H9 (cell line): ENCODE measurements around the gene CASQ1. TPM values are rescaled to one million over a fixed set of nuclear protein-coding genes. Genes with fewer than 3 reads are reported as not detected.
A peak's percentile ranks its signal among the peaks of the same experiment; 100 is the strongest.

Experiments
- DNase-seq: peaks from one replicate; pipeline ENCODE4 v3.0.0-alpha.2; 2017
- H2AFZ ChIP-seq: one replicate; pipeline ENCODE4 v1.6.1; 2013; ENCODE audit warnings: mild to moderate bottlenecking, low read length, control low read depth, moderate library complexity
- H2AK5ac ChIP-seq: 2 replicates; pipeline ENCODE4 v1.6.1; 2013; ENCODE audit warnings: low read length, control low read depth, mixed read lengths; ENCODE audit not compliant: insufficient read length
- H2BK120ac ChIP-seq: one replicate; pipeline ENCODE4 v1.6.1; 2013; ENCODE audit warnings: low read depth, mild to moderate bottlenecking, low read length, control low read depth, inconsistent platforms; ENCODE audit not compliant: poor library complexity, severe bottlenecking
- H2BK12ac ChIP-seq: 2 replicates; pipeline ENCODE4 v1.6.1; 2013; ENCODE audit warnings: low read length, control low read depth, mixed read lengths, low read depth; ENCODE audit not compliant: insufficient read length
- H2BK15ac ChIP-seq: 2 replicates; pipeline ENCODE4 v1.6.1; 2013; ENCODE audit warnings: low read depth, low read length, control low read depth
- H2BK20ac ChIP-seq: one replicate; pipeline ENCODE4 v1.6.1; 2013; ENCODE audit warnings: low read depth, mild to moderate bottlenecking, low read length, control low read depth, inconsistent platforms; ENCODE audit not compliant: poor library complexity, severe bottlenecking
- H2BK5ac ChIP-seq: 2 replicates; pipeline ENCODE4 v1.6.1; 2013; ENCODE audit warnings: low read length, control low read depth, mixed read lengths; ENCODE audit not compliant: insufficient read length
- H3K14ac ChIP-seq: 2 replicates; pipeline ENCODE4 v1.6.1; 2013; ENCODE audit warnings: low read length, control low read depth; ENCODE audit not compliant: insufficient read depth
- H3K18ac ChIP-seq: 2 replicates; pipeline ENCODE4 v1.6.1; 2013; ENCODE audit warnings: low read depth, mild to moderate bottlenecking, mixed read lengths, low read length, control low read depth; ENCODE audit not compliant: insufficient read length
- H3K23ac ChIP-seq: 2 replicates; pipeline ENCODE4 v1.6.1; 2013; ENCODE audit warnings: low read length, control low read depth, mixed read lengths, low read depth; ENCODE audit not compliant: insufficient read length
- H3K23me2 ChIP-seq: 2 replicates; pipeline ENCODE4 v1.6.1; 2013; ENCODE audit warnings: low read depth, mild to moderate bottlenecking, mixed read lengths, low read length, control low read depth; ENCODE audit not compliant: insufficient read length, poor library complexity, severe bottlenecking
- H3K27ac ChIP-seq: 2 replicates; pipeline ENCODE4 v1.5.1; 2013; ENCODE audit warnings: low read length, control low read depth, mixed read lengths, low read depth; ENCODE audit not compliant: insufficient read length
- H3K27me3 ChIP-seq: 2 replicates; pipeline ENCODE4 v1.6.1; 2013; ENCODE audit warnings: low read length, control low read depth, inconsistent platforms; ENCODE audit not compliant: insufficient read depth
- H3K4ac ChIP-seq: 2 replicates; pipeline ENCODE4 v1.6.1; 2013; ENCODE audit warnings: low read depth, mild to moderate bottlenecking, control low read depth, inconsistent platforms, low read length, moderate library complexity
- H3K4me1 ChIP-seq: 2 replicates; pipeline ENCODE4 v1.6.1; 2013; ENCODE audit warnings: low read length, control low read depth, inconsistent platforms; ENCODE audit not compliant: insufficient read depth
- H3K4me2 ChIP-seq: 2 replicates; pipeline ENCODE4 v1.6.1; 2013; ENCODE audit warnings: low read length, control low read depth, mixed read lengths; ENCODE audit not compliant: insufficient read length, insufficient read depth
- H3K56ac ChIP-seq: 2 replicates; pipeline ENCODE4 v1.6.1; 2013; ENCODE audit warnings: low read depth, mild to moderate bottlenecking, mixed read lengths, low read length, control low read depth; ENCODE audit not compliant: insufficient read length
- H3K79me1 ChIP-seq: 2 replicates; pipeline ENCODE4 v1.6.1; 2013; ENCODE audit warnings: low read depth, mild to moderate bottlenecking, moderate library complexity, low read length, control low read depth, inconsistent platforms; ENCODE audit not compliant: insufficient read depth, poor library complexity, severe bottlenecking
- H3K79me2 ChIP-seq: 2 replicates; pipeline ENCODE4 v1.6.1; 2013; ENCODE audit warnings: low read length, control low read depth, inconsistent platforms; ENCODE audit not compliant: insufficient read depth
- H3K9ac ChIP-seq: 2 replicates; pipeline ENCODE4 v1.6.1; 2013; ENCODE audit warnings: low read length, control low read depth, mixed read lengths; ENCODE audit not compliant: insufficient read length; ENCODE audit errors: extremely low read depth
- H3K9me3 ChIP-seq: one replicate; pipeline ENCODE4 v1.6.1; 2013; ENCODE audit warnings: low read depth, low read length, inconsistent platforms; ENCODE audit not compliant: control insufficient read depth
- H3T11ph ChIP-seq: one replicate; pipeline ENCODE4 v1.6.1; 2013; ENCODE audit warnings: mild to moderate bottlenecking, low read length, control low read depth, inconsistent platforms
- H4K20me1 ChIP-seq: one replicate; pipeline ENCODE4 v1.6.1; 2013; ENCODE audit not compliant: control insufficient read depth, insufficient read length, insufficient read depth
- H4K5ac ChIP-seq: 2 replicates; pipeline ENCODE4 v1.6.1; 2013; ENCODE audit warnings: low read depth, mild to moderate bottlenecking, mixed read lengths, low read length, control low read depth; ENCODE audit not compliant: insufficient read length
- H4K8ac ChIP-seq: replicated peaks from 2 replicates; pipeline ENCODE4 v1.6.1; 2013; ENCODE audit warnings: low read length, control low read depth, mixed read lengths, low read depth; ENCODE audit not compliant: insufficient read length
- H4K91ac ChIP-seq: 2 replicates; pipeline ENCODE4 v1.6.1; 2013; ENCODE audit warnings: low read depth, mild to moderate bottlenecking, moderate library complexity, mixed read lengths, low read length, control low read depth; ENCODE audit not compliant: insufficient read length
- H3K27ac Mint-ChIP-seq, 3 experiments: 2 replicates in 2 of 3; 3 replicates in 1 of 3; pipeline ENCODE4 v1.8.0; 2020 to 2021; ENCODE audit warnings: mixed read lengths in 3 of 3, mild to moderate bottlenecking in 1 of 3, moderate library complexity in 1 of 3
- H3K27me3 Mint-ChIP-seq: 2 replicates; pipeline ENCODE4 v1.8.0; 2021; ENCODE audit warnings: low read depth, mild to moderate bottlenecking, moderate library complexity, mixed read lengths
- H3K36me3 Mint-ChIP-seq, 3 experiments: 2 replicates in 2 of 3; 3 replicates in 1 of 3; pipeline ENCODE4 v1.8.0; 2020 to 2021; ENCODE audit warnings: low read depth in 3 of 3, mixed read lengths in 3 of 3; ENCODE audit not compliant: insufficient read depth in 1 of 3
- H3K4me1 Mint-ChIP-seq, 2 experiments: 2 replicates each; pipeline ENCODE4 v1.8.0; 2020; ENCODE audit warnings: mixed read lengths in 2 of 2
- H3K4me3 Mint-ChIP-seq, 2 experiments: 2 replicates in 1 of 2; 3 replicates in 1 of 2; pipeline ENCODE4 v1.8.0; 2020 to 2021; ENCODE audit warnings: mild to moderate bottlenecking in 2 of 2, mixed read lengths in 2 of 2, moderate library complexity in 1 of 2
- H3K9me3 Mint-ChIP-seq, 2 experiments: 2 replicates in 1 of 2; 3 replicates in 1 of 2; pipeline ENCODE4 v1.8.0; 2020; ENCODE audit warnings: mild to moderate bottlenecking in 2 of 2, mixed read lengths in 2 of 2, moderate library complexity in 1 of 2
- WGBS: extraction: QIAGEN DNeasy Blood & Tissue Kit; methylation state at CpG from one replicate; pipeline ENCODE4 v1.1.7; 2013; ENCODE audit warnings: missing lambda C conversion rate, low lambda C conversion rate, mixed read lengths; ENCODE audit not compliant: insufficient read length; ENCODE audit errors: extremely low coverage; 5-methylcytosine and 5-hydroxymethylcytosine counted together
- total RNA-seq: library from RNA; stranded (reverse); gene quantifications from 2 replicates; pipeline ENCODE4 v1.2.1, GENCODE V29; 2021
- TF ChIP-seq, protein P1 (sequence below): fragments of 200-600 bp; sonication (generic); conservative IDR thresholded peaks from 3 replicates; pipeline ENCODE4 v1.8.0; 2021; ENCODE audit warnings: antibody characterized with exemption, mild to moderate bottlenecking

CASQ1 gene
- total RNA-seq, 1 experiment from 2014 or later: 0.55 TPM

DNA sequence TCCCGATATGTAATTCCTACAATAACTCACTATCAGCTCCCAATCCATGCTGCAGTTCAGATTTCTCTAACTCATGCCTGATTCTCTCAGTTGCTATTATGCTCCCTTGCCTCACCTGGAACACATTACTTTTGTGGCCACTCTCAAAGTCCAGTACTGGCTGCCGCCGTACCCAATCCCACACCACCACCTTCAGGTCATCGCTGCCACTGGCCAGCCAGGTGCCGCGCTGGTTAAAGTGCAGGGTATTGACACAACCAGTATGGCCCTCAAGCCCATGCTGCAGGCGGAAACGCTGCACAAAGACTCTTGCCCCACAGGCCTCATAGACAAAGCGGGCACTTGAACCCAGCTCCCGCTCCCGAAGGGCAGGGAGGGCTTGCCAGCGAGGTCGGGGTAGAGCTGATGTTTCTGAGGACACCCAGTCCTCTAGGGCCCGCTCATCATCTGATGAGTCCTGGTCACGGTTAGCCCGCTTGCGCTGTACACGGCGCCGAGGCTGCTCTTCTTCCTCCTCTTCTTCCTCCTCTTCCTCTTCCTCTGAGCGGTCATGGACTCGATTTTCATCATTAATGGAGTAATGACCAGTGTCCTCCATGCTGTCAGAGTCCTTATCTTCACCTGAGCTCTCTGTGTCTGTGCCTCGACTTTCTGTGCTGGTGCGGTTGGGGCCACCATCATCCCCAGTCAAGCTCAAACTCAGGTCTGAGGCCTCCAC is 49.4 kb downstream of the CASQ1 start:
- Mint-ChIP-seq H3K4me3 (no peak overlapping the region), H3K27ac (peak overlapping the region in 1 of 3 experiments; percentile 19; a peak in 5 of 7 replicates), H3K4me1 (peaks cover 0 to 1% of the 10 kb centered on the region in 2 experiments; a peak in 1 of 4 replicates), H3K9me3 (no peaks in the 10 kb centered on the region; a peak in 1 of 5 replicates), H3K27me3 (no peaks in the 10 kb centered on the region), H3K36me3 (peaks cover 15 to 79% (median 64%) of the 10 kb centered on the region in 3 experiments; a peak in 6 of 7 replicates)
- H2BK12ac ChIP-seq: no peak overlapping the region
- H3K79me2 ChIP-seq: no peaks in the 10 kb centered on the region
- no peak for DNase-seq
- no peak overlapping the region for H2BK15ac ChIP-seq
- H3K9me3 ChIP-seq: no peaks in the 10 kb centered on the region
- H3K14ac ChIP-seq: no peak overlapping the region
- no peak overlapping the region for H3K4me2 ChIP-seq
- no peaks in the 10 kb centered on the region for H3K79me1 ChIP-seq
- no peak overlapping the region for H3K27ac ChIP-seq
- H4K5ac ChIP-seq: no peak overlapping the region
- no peaks in the 10 kb centered on the region for H3K27me3 ChIP-seq
- no peak overlapping the region for H4K91ac ChIP-seq
- no peaks in the 10 kb centered on the region for H3K23me2 ChIP-seq
- TF ChIP-seq, protein P1, sequence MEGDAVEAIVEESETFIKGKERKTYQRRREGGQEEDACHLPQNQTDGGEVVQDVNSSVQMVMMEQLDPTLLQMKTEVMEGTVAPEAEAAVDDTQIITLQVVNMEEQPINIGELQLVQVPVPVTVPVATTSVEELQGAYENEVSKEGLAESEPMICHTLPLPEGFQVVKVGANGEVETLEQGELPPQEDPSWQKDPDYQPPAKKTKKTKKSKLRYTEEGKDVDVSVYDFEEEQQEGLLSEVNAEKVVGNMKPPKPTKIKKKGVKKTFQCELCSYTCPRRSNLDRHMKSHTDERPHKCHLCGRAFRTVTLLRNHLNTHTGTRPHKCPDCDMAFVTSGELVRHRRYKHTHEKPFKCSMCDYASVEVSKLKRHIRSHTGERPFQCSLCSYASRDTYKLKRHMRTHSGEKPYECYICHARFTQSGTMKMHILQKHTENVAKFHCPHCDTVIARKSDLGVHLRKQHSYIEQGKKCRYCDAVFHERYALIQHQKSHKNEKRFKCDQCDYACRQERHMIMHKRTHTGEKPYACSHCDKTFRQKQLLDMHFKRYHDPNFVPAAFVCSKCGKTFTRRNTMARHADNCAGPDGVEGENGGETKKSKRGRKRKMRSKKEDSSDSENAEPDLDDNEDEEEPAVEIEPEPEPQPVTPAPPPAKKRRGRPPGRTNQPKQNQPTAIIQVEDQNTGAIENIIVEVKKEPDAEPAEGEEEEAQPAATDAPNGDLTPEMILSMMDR: no peak
- H2BK5ac ChIP-seq: no peak overlapping the region
- H3K4ac ChIP-seq: no peak overlapping the region
- H2AK5ac ChIP-seq: no peak overlapping the region
- no peak overlapping the region for H2AFZ ChIP-seq
- WGBS: no CpG with 5 or more reads among the region's 24 CpGs
- H3K9ac ChIP-seq: no peak overlapping the region
- no peak overlapping the region for H2BK20ac ChIP-seq
- no peak overlapping the region for H4K8ac ChIP-seq
- no peaks in the 10 kb centered on the region for H4K20me1 ChIP-seq
- no peak overlapping the region for H3K18ac ChIP-seq
- no peaks in the 10 kb centered on the region for H3K4me1 ChIP-seq
- H3K56ac ChIP-seq: no peak overlapping the region
- H2BK120ac ChIP-seq: no peak overlapping the region
- H3K23ac ChIP-seq: no peak overlapping the region
- no peak overlapping the region for H3T11ph ChIP-seq
